GM21717 (cell line): ENCODE measurements around the gene BCAR1.
"Not testable (repeated sequence)": the region's sequence is repeated elsewhere in the genome, so short reads cannot be mapped to it uniquely, and the experiment has no call there.

ENCODE experiments used
- ATAC-seq: cut with Tn5 transposase; IDR thresholded peaks from one replicate; pipeline ENCODE4 v1.9.1; 2021; ENCODE audit warnings: mild to moderate bottlenecking, moderate library complexity; ENCODE audit not compliant: unreplicated experiment

The BCAR1 gene

GRCh38 chr16:75206749-75207451 lies 44.5 kb downstream of the BCAR1 start, which contains the start of gene CTRB2:
TSS of gene CTRB2 (minus strand) at chr16:75207161. CDS start at chr16:75207141, 20 bp downstream.
- no peak for ATAC-seq

GRCh38 chr16:75205961-75206748 lies 45.3 kb downstream of the BCAR1 start:
- not testable (repeated sequence) for ATAC-seq

- not testable (repeated sequence) for ATAC-seq
These were observed 46.0 kb downstream of the BCAR1 start for GRCh38 chr16:75205438-75205837.

- not testable (repeated sequence) for ATAC-seq
These were observed 46.5 kb downstream of the BCAR1 start for GRCh38 chr16:75204905-75205304.

GRCh38 chr16:75204410-75204758 lies 47.0 kb downstream of the BCAR1 start:
- no peak for ATAC-seq

- no peak for ATAC-seq
These were observed 47.6 kb downstream of the BCAR1 start for GRCh38 chr16:75203667-75204409.

- no peak for ATAC-seq
These were observed 48.3 kb downstream of the BCAR1 start for GRCh38 chr16:75203096-75203495.

GRCh38 chr16:75202069-75202590 lies 49.3 kb downstream of the BCAR1 start:
- no peak for ATAC-seq

GRCh38 chr16:75198135-75198600 lies 53.3 kb downstream of the BCAR1 start:
- ATAC-seq = no peak

- ATAC-seq = no peak
These were observed 53.8 kb downstream of the BCAR1 start for GRCh38 chr16:75197522-75198134.

- no peak for ATAC-seq
These were observed 54.6 kb downstream of the BCAR1 start for GRCh38 chr16:75196836-75197235.

GRCh38 chr16:75195811-75196790 lies 55.3 kb downstream of the BCAR1 start:
- ATAC-seq = no peak

GRCh38 chr16:75193730-75194444 lies 57.5 kb downstream of the BCAR1 start:
- ATAC-seq = no peak

GRCh38 chr16:75193265-75193650 lies 58.2 kb downstream of the BCAR1 start:
- ATAC-seq = no peak

GRCh38 chr16:75192606-75193264 lies 58.7 kb downstream of the BCAR1 start:
- no peak for ATAC-seq

GRCh38 chr16:75189638-75190245 lies 61.7 kb downstream of the BCAR1 start:
- ATAC-seq = no peak

- no peak for ATAC-seq
These were observed 62.5 kb downstream of the BCAR1 start for GRCh38 chr16:75188832-75189477.
